NCI-H1092 treated with DMSO at 0.1 percent for 48 hours (cell line): Measurements from ENCODE around the gene ALDH1L2.
"Not testable (repeated sequence)": the region's sequence is repeated elsewhere in the genome, so short reads cannot be mapped to it uniquely, and the experiment has no call there.

Source experiments
- DNase-seq: peaks from one replicate; lab custom pipeline; 2025; lab: John Stamatoyannopoulos, UW

The ALDH1L2 gene

GRCh38 chr12:105084251-105085250 lies at the start of gene ALDH1L2:
TSS of gene ALDH1L2 (minus strand) at chr12:105084458. CDS start at chr12:105084436, 22 bp downstream.
- peak; percentile 3 for DNase-seq

GRCh38 chr12:105120551-105120950 lies 36.3 kb upstream of the ALDH1L2 start:
- DNase-seq, result no peak

GRCh38 chr12:105116969-105117368 lies 32.7 kb upstream of the ALDH1L2 start:
- DNase-seq, result no peak

GRCh38 chr12:105113094-105113493 lies 28.8 kb upstream of the ALDH1L2 start:
- DNase-seq, result no peak

- DNase-seq, result no peak
Observed at GRCh38 chr12:105110851-105111250, 26.6 kb upstream of the ALDH1L2 start.

- no peak for DNase-seq
Observed at GRCh38 chr12:105109465-105110212, 25.4 kb upstream of the ALDH1L2 start.

GRCh38 chr12:105107494-105108371 lies 23.5 kb upstream of the ALDH1L2 start, which contains the start of gene WASHC4:
TSS of gene WASHC4 (plus strand) at chr12:105107731. CDS start at chr12:105107801, 70 bp downstream.
- DNase-seq, result peak; percentile 85

GRCh38 chr12:105107171-105107493 lies 22.9 kb upstream of the ALDH1L2 start:
- peak; percentile 81 for DNase-seq

- no peak for DNase-seq
Observed at GRCh38 chr12:105106621-105107020, 22.4 kb upstream of the ALDH1L2 start.

- no peak for DNase-seq
Observed at GRCh38 chr12:105104762-105105161, 20.5 kb upstream of the ALDH1L2 start.

GRCh38 chr12:105102673-105103072 lies 18.4 kb upstream of the ALDH1L2 start:
- no peak for DNase-seq

- DNase-seq, result peak; percentile 3
Observed at GRCh38 chr12:105100998-105101397, 16.7 kb upstream of the ALDH1L2 start.

- no peak for DNase-seq
Observed at GRCh38 chr12:105100207-105100985, 16.1 kb upstream of the ALDH1L2 start.

- DNase-seq, result no peak
Observed at GRCh38 chr12:105099356-105099755, 15.1 kb upstream of the ALDH1L2 start.

- DNase-seq, result not testable (repeated sequence)
Observed at GRCh38 chr12:105095338-105095737, 11.1 kb upstream of the ALDH1L2 start.

- DNase-seq, result no peak
Observed at GRCh38 chr12:105092336-105092735, 8.1 kb upstream of the ALDH1L2 start.

GRCh38 chr12:105091476-105092206 lies 7.4 kb upstream of the ALDH1L2 start:
- no peak for DNase-seq

- DNase-seq, result no peak
Observed at GRCh38 chr12:105090361-105090760, 6.1 kb upstream of the ALDH1L2 start.

- no peak for DNase-seq
Observed at GRCh38 chr12:105089817-105090216, 5.6 kb upstream of the ALDH1L2 start.

GRCh38 chr12:105085501-105085900 lies 1.2 kb upstream of the ALDH1L2 start:
- DNase-seq, result no peak
